K562 (cell line): ENCODE results near the gene CHPF. TPM values are rescaled to one million over a fixed set of nuclear protein-coding genes. Genes with fewer than 3 reads are reported as not detected.

ENCODE experiments used
- ATF1 ChIP-seq, 2 experiments: fragments of 450-650 bp in 1 of 2; IDR thresholded peaks; 2 replicates each; pipeline ENCODE4 v1.6.1; 2016; ENCODE audit warnings: missing compliant biosample characterization in 1 of 2, missing genetic modification characterization in 1 of 2
- BCOR ChIP-seq: fragments of 450-650 bp; IDR thresholded peaks from 2 replicates; pipeline ENCODE4 v1.6.1; 2016
- CXXC5 ChIP-seq: fragments of 250-450 bp; sonication (Bioruptor Pico); IDR thresholded peaks from 2 replicates; pipeline ENCODE4 v1.8.0; 2022; ENCODE audit warnings: inconsistent platforms, mild to moderate bottlenecking, moderate library complexity
- EHMT2 ChIP-seq: fragments of 450-650 bp; IDR thresholded peaks from 2 replicates; pipeline ENCODE4 v1.6.1; 2018; ENCODE audit warnings: antibody characterized with exemption
- FOXA1 ChIP-seq: fragments of 450-650 bp; IDR thresholded peaks from 2 replicates; pipeline ENCODE4 v1.6.1; 2016; ENCODE audit warnings: mild to moderate bottlenecking, borderline replicate concordance
- GABPA ChIP-seq: fragments of 200-800 bp; sonication (Bioruptor generic); conservative IDR thresholded peaks from 2 replicates; pipeline ENCODE4 v1.6.1; 2016; ENCODE audit warnings: low read depth, missing genetic modification characterization, missing compliant biosample characterization
- GATA2 ChIP-seq: sonication (generic); formaldehyde crosslinking; IDR thresholded peaks from 2 replicates; pipeline ENCODE4 v1.4.0; 2020; ENCODE audit warnings: mild to moderate bottlenecking, missing genetic modification reagents
- LEF1 ChIP-seq: fragments of 450-650 bp; IDR thresholded peaks from 2 replicates; pipeline ENCODE4 v1.6.1; 2016; ENCODE audit warnings: mild to moderate bottlenecking
- MBD2 ChIP-seq: sonication (generic); IDR thresholded peaks from 2 replicates; pipeline ENCODE4 v1.6.1; 2016; ENCODE audit warnings: low read depth, borderline replicate concordance
- MECOM ChIP-seq: fragments of 250-450 bp; sonication (Bioruptor Pico); IDR thresholded peaks from 2 replicates; pipeline ENCODE4 v1.8.0; 2022; ENCODE audit warnings: inconsistent platforms
- NBN ChIP-seq: fragments of 450-650 bp; IDR thresholded peaks from 2 replicates; pipeline ENCODE4 v1.6.1; 2016; ENCODE audit warnings: low read depth, mild to moderate bottlenecking
- PCBP2 ChIP-seq: fragments of 200-400 bp; formaldehyde crosslinking; IDR thresholded peaks from 2 replicates; pipeline ENCODE4 v1.6.1; 2018; ENCODE audit warnings: low read length, low read depth, mild to moderate bottlenecking, moderate library complexity; ENCODE audit not compliant: poor library complexity, severe bottlenecking
- RUNX1 ChIP-seq: sonication (generic); IDR thresholded peaks from 2 replicates; pipeline ENCODE4 v1.6.1; 2016; ENCODE audit warnings: antibody characterized with exemption, low read depth
- SMC3 ChIP-seq: conservative IDR thresholded peaks from 2 replicates; pipeline ENCODE4 v1.6.1; 2011; ENCODE audit warnings: low read depth, low read length, improper control_type of control experiment; ENCODE audit not compliant: insufficient read depth
- THRAP3 ChIP-seq: fragments of 450-650 bp; IDR thresholded peaks from 2 replicates; pipeline ENCODE4 v1.6.1; 2016; ENCODE audit warnings: mild to moderate bottlenecking, inconsistent platforms, borderline replicate concordance
- ZNF134 ChIP-seq: fragments of 250-450 bp; sonication (Bioruptor Pico); conservative IDR thresholded peaks from 2 replicates; pipeline ENCODE4 v1.4.0; 2020
- ZNF76 ChIP-seq: fragments of 250-450 bp; sonication (Bioruptor Pico); IDR thresholded peaks from 2 replicates; pipeline ENCODE4 v1.4.0; 2020; ENCODE audit warnings: mild to moderate bottlenecking, moderate library complexity, borderline replicate concordance
- polyA plus RNA-seq, 8 experiments: library from polyadenylated mRNA; depleted of rRNA in 4 of 8; stranded (reverse) in 5 of 8; unstranded in 3 of 8; fragments of >200 nt; fragmentation: Nextera tagmentation in 2 of 8; fragmentation: Illumina TruSeq in 1 of 8; extraction: Ambion mirVana in 2 of 8; extraction: Trizol in 1 of 8; gene quantifications; 2 replicates each; pipeline versions ENCODE4 v1.2.1 to v1.2.3, GENCODE V29; 2011 to 2014; ENCODE audit warnings: inconsistent platforms in 1 of 8, missing spikeins in 1 of 8
- total RNA-seq, 7 experiments: library from RNA; depleted of rRNA in 6 of 7; stranded (reverse); fragments of >200 nt in 6 of 7; fragmentation: Illumina TruSeq in 2 of 7; extraction: Trizol in 2 of 7; gene quantifications; 2 replicates each; pipeline versions ENCODE4 v1.2.1 to v1.2.3, GENCODE V29; 2011 to 2021; ENCODE audit warnings: low replicate concordance in 1 of 7
- TF ChIP-seq, protein P1 (sequence below): IDR thresholded peaks from 3 replicates; pipeline ENCODE4 v1.6.1; 2011; ENCODE audit warnings: borderline replicate concordance, mild to moderate bottlenecking; ENCODE audit not compliant: insufficient read length, insufficient read depth
- TF ChIP-seq, protein P2 (sequence below): fragments of 250-450 bp; sonication (Bioruptor Pico); IDR thresholded peaks from 2 replicates; pipeline ENCODE4 v1.6.1; 2021; ENCODE audit warnings: mild to moderate bottlenecking
- TF ChIP-seq, protein P3 (sequence below): sonication (generic); formaldehyde crosslinking; IDR thresholded peaks from 2 replicates; pipeline ENCODE4 v1.8.0; 2022; ENCODE audit warnings: mild to moderate bottlenecking, low read depth, missing genetic modification reagents

The CHPF gene
- total and polyA plus RNA-seq, 9 of the 15 experiments (the other 6 are each of a cell fraction or from before 2014, with no cell fraction given), result 0.15 to 57.2 (median 7.9) TPM

DNA sequence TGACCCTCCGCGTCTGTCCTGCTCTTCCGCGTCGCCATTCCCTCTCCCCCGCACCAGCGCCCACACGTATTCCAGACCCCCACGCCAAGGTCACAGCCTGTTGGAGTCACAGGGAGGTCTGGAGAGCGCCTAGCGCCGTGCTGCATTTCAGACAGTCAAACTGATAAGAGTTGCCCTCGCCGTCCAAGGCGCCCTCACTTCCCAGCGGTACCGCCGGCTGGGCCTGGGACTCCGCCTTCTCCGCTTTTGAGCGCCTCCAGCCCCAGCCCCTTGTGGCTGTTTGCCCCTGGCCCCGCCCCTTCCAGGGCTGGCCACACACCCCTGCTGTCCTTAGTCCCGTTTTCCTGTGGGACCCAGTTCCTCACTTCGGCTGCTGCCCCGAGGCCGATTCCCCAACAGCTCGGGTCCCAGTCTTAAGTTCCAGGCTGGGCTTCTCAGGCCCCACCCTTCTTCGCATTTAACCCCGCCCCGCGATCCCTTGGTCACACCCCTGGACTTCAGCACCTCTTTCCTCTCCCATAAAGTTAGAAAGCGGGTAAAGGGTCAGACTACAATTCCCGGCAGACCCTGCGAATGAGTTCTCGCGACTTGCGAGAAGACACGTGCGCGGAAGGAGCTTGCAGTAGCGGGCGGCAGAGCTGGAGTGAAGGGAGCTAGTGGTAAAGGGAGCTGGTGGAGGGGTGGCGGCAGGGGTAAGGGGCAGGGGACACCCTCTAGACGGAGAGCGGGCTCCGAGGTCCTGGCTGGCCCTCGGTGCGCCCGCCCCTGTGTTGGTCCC, 45.1 kb downstream of the CHPF start, which contains the start of gene GMPPA (continued):
- TF ChIP-seq, protein P1, sequence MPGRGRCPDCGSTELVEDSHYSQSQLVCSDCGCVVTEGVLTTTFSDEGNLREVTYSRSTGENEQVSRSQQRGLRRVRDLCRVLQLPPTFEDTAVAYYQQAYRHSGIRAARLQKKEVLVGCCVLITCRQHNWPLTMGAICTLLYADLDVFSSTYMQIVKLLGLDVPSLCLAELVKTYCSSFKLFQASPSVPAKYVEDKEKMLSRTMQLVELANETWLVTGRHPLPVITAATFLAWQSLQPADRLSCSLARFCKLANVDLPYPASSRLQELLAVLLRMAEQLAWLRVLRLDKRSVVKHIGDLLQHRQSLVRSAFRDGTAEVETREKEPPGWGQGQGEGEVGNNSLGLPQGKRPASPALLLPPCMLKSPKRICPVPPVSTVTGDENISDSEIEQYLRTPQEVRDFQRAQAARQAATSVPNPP, result no peak
- TF ChIP-seq MECOM (CRISPR knock-in tag), result no peak
- TF ChIP-seq ZNF76 (CRISPR knock-in tag), result no peak
- no peak for TF ChIP-seq PCBP2
- no peak for TF ChIP-seq RUNX1
- no peak; the same call in none of the 2 replicates for TF ChIP-seq CXXC5 (CRISPR knock-in tag)
- peak; percentile 61; the same call in 1 of the 2 replicates for TF ChIP-seq MBD2
- no peak; the same call in 1 of the 2 replicates for TF ChIP-seq GATA2 (CRISPR knock-in tag)
- no peak for TF ChIP-seq THRAP3
- no peak for TF ChIP-seq ATF1 (CRISPR knock-in tag; IDR thresholded peaks at IDR 0.05)
- TF ChIP-seq ATF1 (tag; IDR thresholded peaks at IDR 0.05), result peak; percentile 67
- TF ChIP-seq LEF1, result no peak; the same call in 1 of the 2 replicates
- peak; percentile 40; the same call in 1 of the 2 replicates for TF ChIP-seq GABPA (tag)
- no peak for TF ChIP-seq SMC3
- TF ChIP-seq, protein P2, sequence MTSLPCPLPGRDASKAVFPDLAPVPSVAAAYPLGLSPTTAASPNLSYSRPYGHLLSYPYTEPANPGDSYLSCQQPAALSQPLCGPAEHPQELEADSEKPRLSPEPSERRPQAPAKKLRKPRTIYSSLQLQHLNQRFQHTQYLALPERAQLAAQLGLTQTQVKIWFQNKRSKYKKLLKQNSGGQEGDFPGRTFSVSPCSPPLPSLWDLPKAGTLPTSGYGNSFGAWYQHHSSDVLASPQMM (CRISPR knock-in tag), result no peak
- TF ChIP-seq EHMT2, result no peak
- no peak for TF ChIP-seq NBN
- TF ChIP-seq FOXA1, result no peak
- no peak; the same call in 1 of the 2 replicates for TF ChIP-seq BCOR
- TF ChIP-seq, protein P3, sequence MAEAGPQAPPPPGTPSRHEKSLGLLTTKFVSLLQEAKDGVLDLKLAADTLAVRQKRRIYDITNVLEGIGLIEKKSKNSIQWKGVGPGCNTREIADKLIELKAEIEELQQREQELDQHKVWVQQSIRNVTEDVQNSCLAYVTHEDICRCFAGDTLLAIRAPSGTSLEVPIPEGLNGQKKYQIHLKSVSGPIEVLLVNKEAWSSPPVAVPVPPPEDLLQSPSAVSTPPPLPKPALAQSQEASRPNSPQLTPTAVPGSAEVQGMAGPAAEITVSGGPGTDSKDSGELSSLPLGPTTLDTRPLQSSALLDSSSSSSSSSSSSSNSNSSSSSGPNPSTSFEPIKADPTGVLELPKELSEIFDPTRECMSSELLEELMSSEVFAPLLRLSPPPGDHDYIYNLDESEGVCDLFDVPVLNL, result no peak
- TF ChIP-seq ZNF134, result no peak
